ENCODE measurements around the gene ERH. TPM values are rescaled to one million over a fixed set of nuclear protein-coding genes. Genes with fewer than 3 reads are reported as not detected.

The ERH gene
- total RNA-seq, 2 donors from 2014 or later, result 215 to 231 TPM

- ATAC-seq (replicated peaks in 1 of 2), result no peak
- Mint-ChIP-seq H3K27me3 (ENCODE audit: low read depth) (peaks cover 17% of the 10 kb centered on the region), H3K27ac (no peak overlapping the region), H3K4me3 (no peak overlapping the region), H3K4me1 (ENCODE audit: low read depth) (peaks cover 6% of the 10 kb centered on the region), H3K9me3 (no peaks in the 10 kb centered on the region), H3K36me3 (ENCODE audit: insufficient read depth in 2 of 2) (no peaks in the 10 kb centered on the region)
- DNase-seq, result no peak
Measured at GRCh38 chr14:69349091-69349777, 48.9 kb downstream of the ERH start.

- DNase-seq (peak; percentile 15 to 16), ATAC-seq (replicated peaks in 1 of 2) (no peak)
- no peaks in the 10 kb centered on the region for H3K36me3 Mint-ChIP-seq (ENCODE audit: insufficient read depth in 2 of 2)
- no peaks in the 10 kb centered on the region for H3K4me1 Mint-ChIP-seq (ENCODE audit: low read depth)
- H3K27ac Mint-ChIP-seq, result no peak overlapping the region
- H3K27me3 Mint-ChIP-seq (ENCODE audit: low read depth), result peaks cover 23% of the 10 kb centered on the region
- H3K4me3 Mint-ChIP-seq, result no peak overlapping the region
- no peaks in the 10 kb centered on the region for H3K9me3 Mint-ChIP-seq
Measured at GRCh38 chr14:69346710-69347109, 51.4 kb downstream of the ERH start.

- H3K4me1 Mint-ChIP-seq (ENCODE audit: low read depth), result no peaks in the 10 kb centered on the region
Measured at GRCh38 chr14:69345402-69345801, 52.7 kb downstream of the ERH start.

GRCh38 chr14:69344171-69344570 lies 53.9 kb downstream of the ERH start:
- H3K27ac Mint-ChIP-seq, result no peak overlapping the region
- DNase-seq (no peak), ATAC-seq (replicated peaks in 1 of 2) (no peak)
- H3K4me1 Mint-ChIP-seq (ENCODE audit: low read depth), result no peaks in the 10 kb centered on the region
- H3K9me3 Mint-ChIP-seq, result no peaks in the 10 kb centered on the region
- peaks cover 31% of the 10 kb centered on the region for H3K27me3 Mint-ChIP-seq (ENCODE audit: low read depth)
- H3K36me3 Mint-ChIP-seq (ENCODE audit: insufficient read depth in 2 of 2), result no peaks in the 10 kb centered on the region
- no peak overlapping the region for H3K4me3 Mint-ChIP-seq

More at GRCh38 chr14:69345402-69345801, 52.7 kb downstream of the ERH start:
- Mint-ChIP-seq H3K4me3 (no peak overlapping the region), H3K36me3 (ENCODE audit: insufficient read depth in 2 of 2) (no peaks in the 10 kb centered on the region), H3K27ac (no peak overlapping the region), H3K27me3 (ENCODE audit: low read depth) (peaks cover 31% of the 10 kb centered on the region), H3K9me3 (no peaks in the 10 kb centered on the region)
- ATAC-seq (replicated peaks in 1 of 2), result no peak
- DNase-seq, result no peak

- no peak overlapping the region for H3K4me3 Mint-ChIP-seq
- no peaks in the 10 kb centered on the region for H3K36me3 Mint-ChIP-seq (ENCODE audit: insufficient read depth in 2 of 2)
- no peaks in the 10 kb centered on the region for H3K4me1 Mint-ChIP-seq (ENCODE audit: low read depth)
- H3K27ac Mint-ChIP-seq, result no peak overlapping the region
- no peaks in the 10 kb centered on the region for H3K9me3 Mint-ChIP-seq
- peaks cover 28% of the 10 kb centered on the region for H3K27me3 Mint-ChIP-seq (ENCODE audit: low read depth)
- no peak for DNase-seq
- ATAC-seq (replicated peaks in 1 of 2), result no peak
Measured at GRCh38 chr14:69342928-69343525, 55.1 kb downstream of the ERH start.

- peaks cover 14% of the 10 kb centered on the region for H3K27me3 Mint-ChIP-seq (ENCODE audit: low read depth)
- no peaks in the 10 kb centered on the region for H3K9me3 Mint-ChIP-seq
- no peak for ATAC-seq (replicated peaks in 1 of 2)
- DNase-seq, result no peak
- no peak overlapping the region for H3K4me3 Mint-ChIP-seq
- peaks cover 15% of the 10 kb centered on the region for H3K4me1 Mint-ChIP-seq (ENCODE audit: low read depth)
- no peaks in the 10 kb centered on the region for H3K36me3 Mint-ChIP-seq (ENCODE audit: insufficient read depth in 2 of 2)
- no peak overlapping the region for H3K27ac Mint-ChIP-seq
Measured at GRCh38 chr14:69339426-69339825, 58.7 kb downstream of the ERH start.

- no peak for DNase-seq
- peaks cover 15% of the 10 kb centered on the region for H3K4me1 Mint-ChIP-seq (ENCODE audit: low read depth)
- no peaks in the 10 kb centered on the region for H3K36me3 Mint-ChIP-seq (ENCODE audit: insufficient read depth in 2 of 2)
- no peak for ATAC-seq (replicated peaks in 1 of 2)
- peaks cover 11% of the 10 kb centered on the region for H3K27me3 Mint-ChIP-seq (ENCODE audit: low read depth)
- H3K4me3 Mint-ChIP-seq, result no peak overlapping the region
- no peak overlapping the region for H3K27ac Mint-ChIP-seq
- H3K9me3 Mint-ChIP-seq, result no peaks in the 10 kb centered on the region
Measured at GRCh38 chr14:69337984-69338383, 60.1 kb downstream of the ERH start.

- H3K4me3 Mint-ChIP-seq, result no peak overlapping the region
- ATAC-seq (replicated peaks in 1 of 2) (peak; percentile 39 to 73), DNase-seq (peak in 1 of 2 donors; percentile 14)
- H3K36me3 Mint-ChIP-seq (ENCODE audit: insufficient read depth in 2 of 2), result no peaks in the 10 kb centered on the region
- no peaks in the 10 kb centered on the region for H3K27me3 Mint-ChIP-seq (ENCODE audit: low read depth)
- H3K4me1 Mint-ChIP-seq (ENCODE audit: low read depth), result peaks cover 15% of the 10 kb centered on the region
- no peaks in the 10 kb centered on the region for H3K9me3 Mint-ChIP-seq
- no peak overlapping the region for H3K27ac Mint-ChIP-seq
Measured at GRCh38 chr14:69335371-69335771, 62.7 kb downstream of the ERH start.

GRCh38 chr14:69334576-69334975 lies 63.5 kb downstream of the ERH start:
- no peak overlapping the region for H3K27ac Mint-ChIP-seq
- H3K4me3 Mint-ChIP-seq, result no peak overlapping the region
- no peaks in the 10 kb centered on the region for H3K27me3 Mint-ChIP-seq (ENCODE audit: low read depth)
- DNase-seq, result no peak
- H3K9me3 Mint-ChIP-seq, result no peaks in the 10 kb centered on the region
- no peaks in the 10 kb centered on the region for H3K36me3 Mint-ChIP-seq (ENCODE audit: insufficient read depth in 2 of 2)
- H3K4me1 Mint-ChIP-seq (ENCODE audit: low read depth), result peaks cover 15% of the 10 kb centered on the region
- no peak for ATAC-seq (replicated peaks in 1 of 2)

GRCh38 chr14:69333791-69334337 lies 64.2 kb downstream of the ERH start:
- H3K4me3 Mint-ChIP-seq, result no peak overlapping the region
- H3K4me1 Mint-ChIP-seq (ENCODE audit: low read depth), result peaks cover 15% of the 10 kb centered on the region
- H3K27ac Mint-ChIP-seq, result no peak overlapping the region
- DNase-seq (no peak), ATAC-seq (replicated peaks in 1 of 2) (peak; percentile 40 to 43)
- H3K36me3 Mint-ChIP-seq (ENCODE audit: insufficient read depth in 2 of 2), result no peaks in the 10 kb centered on the region
- H3K27me3 Mint-ChIP-seq (ENCODE audit: low read depth), result no peaks in the 10 kb centered on the region
- no peaks in the 10 kb centered on the region for H3K9me3 Mint-ChIP-seq

GRCh38 chr14:69332782-69333395 lies 65.2 kb downstream of the ERH start:
- DNase-seq (no peak), ATAC-seq (replicated peaks in 1 of 2) (no peak)
- no peak overlapping the region for H3K27ac Mint-ChIP-seq
- no peaks in the 10 kb centered on the region for H3K9me3 Mint-ChIP-seq
- H3K4me1 Mint-ChIP-seq (ENCODE audit: low read depth), result peaks cover 15% of the 10 kb centered on the region
- no peaks in the 10 kb centered on the region for H3K36me3 Mint-ChIP-seq (ENCODE audit: insufficient read depth in 2 of 2)
- H3K4me3 Mint-ChIP-seq, result no peak overlapping the region
- no peaks in the 10 kb centered on the region for H3K27me3 Mint-ChIP-seq (ENCODE audit: low read depth)

GRCh38 chr14:69331206-69331605 lies 66.9 kb downstream of the ERH start:
- Mint-ChIP-seq H3K27me3 (ENCODE audit: low read depth) (no peaks in the 10 kb centered on the region), H3K4me3 (no peak overlapping the region), H3K9me3 (no peaks in the 10 kb centered on the region), H3K4me1 (ENCODE audit: low read depth) (peaks cover 11% of the 10 kb centered on the region), H3K36me3 (ENCODE audit: insufficient read depth in 2 of 2) (no peaks in the 10 kb centered on the region), H3K27ac (no peak overlapping the region)
- DNase-seq (no peak), ATAC-seq (replicated peaks in 1 of 2) (no peak)
